HG02798 (cell line): ENCODE measurements around the gene PHF5A.
"Not testable (repeated sequence)": the region's sequence is repeated elsewhere in the genome, so short reads cannot be mapped to it uniquely, and the experiment has no call there.

Experiments
- ATAC-seq: cut with Tn5 transposase; IDR thresholded peaks from one replicate; pipeline ENCODE4 v1.9.1; 2021; ENCODE audit warnings: mild to moderate bottlenecking; ENCODE audit not compliant: unreplicated experiment, poor library complexity

Gene PHF5A

DNA sequence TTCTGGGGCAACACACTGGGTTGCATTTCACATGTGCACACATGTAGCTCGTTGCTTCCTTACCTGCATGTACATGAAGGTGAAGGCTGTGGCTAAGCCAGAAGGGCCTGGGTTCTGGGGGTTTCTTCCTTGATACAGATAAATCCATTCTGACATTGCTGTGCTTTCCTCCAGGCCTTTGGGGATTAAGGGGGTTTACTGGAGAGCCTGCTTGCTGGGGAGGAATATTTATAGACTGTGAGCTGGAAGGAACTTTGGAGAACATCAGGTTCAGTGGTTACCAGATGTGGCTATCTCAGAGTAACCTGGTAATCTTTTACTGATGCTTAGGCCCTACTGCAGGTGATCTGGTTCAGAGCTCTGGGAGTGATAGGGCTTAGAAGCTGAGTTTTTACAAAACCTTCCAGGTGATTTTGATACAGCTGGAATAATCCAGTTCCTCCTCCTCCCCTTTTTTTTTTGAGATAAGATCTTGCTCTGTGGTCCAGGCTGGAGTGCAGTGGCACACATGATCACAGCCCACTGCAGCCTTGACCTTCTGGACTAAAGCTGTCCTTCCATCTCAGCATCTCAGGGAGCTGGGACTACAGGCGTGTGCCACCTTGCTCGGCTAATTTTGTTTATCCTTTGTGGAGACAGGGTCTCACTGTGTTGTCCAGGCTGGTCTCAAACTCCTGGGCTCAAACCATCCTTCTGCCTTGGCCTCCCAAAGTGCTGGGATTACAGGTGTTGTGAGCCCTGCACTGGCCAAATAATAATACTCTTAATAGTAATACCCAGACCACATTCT lies 20.3 kb upstream of the PHF5A start:
- ATAC-seq: no peak

DNA sequence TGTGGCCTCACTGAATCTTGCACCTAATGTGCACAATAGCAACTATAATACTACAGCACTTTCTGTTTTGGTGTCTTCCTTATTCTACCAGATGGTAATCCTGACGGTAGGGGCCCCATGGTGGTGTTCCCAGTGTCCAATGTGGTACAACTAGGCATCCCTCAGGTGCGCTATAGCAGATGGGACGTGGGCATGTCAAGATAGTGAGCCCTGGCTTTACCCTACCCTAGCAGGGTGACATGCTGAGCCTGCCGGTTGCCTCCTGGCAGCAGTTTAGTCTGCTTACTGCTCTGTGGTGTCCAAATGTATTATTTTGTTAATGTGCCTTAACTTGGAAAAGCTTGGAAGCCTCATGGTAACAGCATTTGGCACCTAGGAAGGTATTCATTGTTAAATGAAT lies 19.6 kb upstream of the PHF5A start:
- no peak for ATAC-seq

DNA sequence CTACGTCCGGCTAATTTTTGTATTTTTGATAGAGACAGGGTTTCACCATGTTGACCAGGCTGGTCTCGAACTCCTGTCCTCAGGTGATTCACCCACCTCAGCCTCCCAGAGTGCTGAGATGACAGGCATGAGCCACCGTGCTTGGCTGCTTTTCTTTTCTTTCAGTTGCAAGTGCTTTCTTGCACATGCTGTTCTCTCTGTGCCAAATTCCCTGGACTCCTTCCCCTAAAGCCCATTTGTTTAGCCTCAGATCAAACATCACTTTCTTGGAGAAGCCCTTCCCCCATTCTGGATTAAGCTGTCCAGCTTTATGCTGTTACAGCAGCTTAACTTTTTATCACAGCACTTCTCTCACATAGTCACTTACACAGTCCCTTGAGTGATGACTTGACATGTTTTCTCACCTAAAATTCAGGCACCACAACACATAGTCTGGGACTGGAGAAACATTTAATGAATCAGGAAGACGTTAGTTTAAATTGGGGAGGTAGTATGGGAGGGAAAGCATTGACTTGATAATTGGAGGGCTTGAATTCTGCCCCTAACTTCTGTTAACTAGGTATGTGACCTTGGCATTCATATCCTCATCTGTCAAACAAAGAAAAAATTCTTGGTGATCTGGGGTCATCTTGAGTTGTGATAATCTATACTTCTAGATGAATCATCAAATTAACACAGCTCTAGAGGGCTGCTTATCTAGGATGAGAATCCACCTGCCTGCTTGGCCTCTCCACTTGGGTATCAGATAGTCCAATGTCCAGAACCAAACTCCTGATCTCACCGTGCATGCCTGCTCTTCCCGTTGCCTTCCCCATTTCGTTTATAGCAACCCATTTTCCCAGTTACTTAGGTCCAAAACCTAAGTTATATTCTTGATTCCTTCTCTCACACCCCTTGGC lies 18.8 kb upstream of the PHF5A start:
- ATAC-seq: no peak

DNA sequence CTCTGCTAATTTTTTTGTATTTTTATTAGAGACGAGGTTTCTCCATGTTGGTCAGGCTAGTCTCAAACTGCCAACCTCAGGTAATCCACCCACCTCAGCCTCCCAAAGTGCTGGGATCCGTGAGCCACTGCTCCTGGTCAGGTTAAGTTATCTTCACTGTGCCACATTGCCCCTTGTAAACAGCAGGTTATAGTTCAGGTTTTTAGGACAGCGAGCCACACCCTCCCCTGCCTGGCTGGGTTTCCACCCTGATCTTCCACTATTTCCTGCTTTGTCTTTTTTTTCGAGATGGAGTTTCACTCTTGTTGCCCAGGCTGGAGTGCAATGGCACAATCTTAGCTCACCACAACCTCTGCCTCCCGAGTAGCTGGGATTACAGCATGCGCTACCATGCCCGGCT lies 16.5 kb upstream of the PHF5A start:
- ATAC-seq: no peak

DNA sequence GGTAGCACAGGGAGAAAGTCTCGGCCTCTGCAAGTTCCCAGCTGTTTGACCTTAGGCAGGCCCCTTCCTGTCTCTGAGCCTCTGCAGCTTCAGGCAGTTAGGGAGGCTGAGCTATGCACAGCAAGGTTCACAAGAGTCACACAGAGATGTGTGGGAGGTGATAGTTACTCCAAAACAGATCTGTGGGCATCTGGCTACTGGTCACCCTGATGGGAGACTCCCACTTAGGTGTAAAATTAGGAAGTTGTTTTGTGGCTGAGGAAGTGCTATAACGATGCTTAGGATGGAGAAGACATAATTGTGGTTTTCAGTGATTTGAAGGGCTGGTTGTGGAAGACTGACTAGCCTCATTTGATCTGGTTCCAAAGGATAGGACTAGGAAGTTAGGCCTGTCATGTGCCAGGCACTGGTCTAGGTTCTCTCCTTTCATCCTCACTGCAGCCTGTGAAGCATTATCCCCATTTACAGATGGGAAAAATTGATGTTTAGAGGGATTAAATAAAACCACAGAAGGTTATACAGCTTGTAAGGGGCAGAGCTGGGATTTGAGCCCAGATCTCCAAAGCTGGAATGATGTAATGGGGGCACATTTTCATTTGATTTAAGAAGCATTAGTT lies 13.9 kb upstream of the PHF5A start:
- no peak for ATAC-seq

DNA sequence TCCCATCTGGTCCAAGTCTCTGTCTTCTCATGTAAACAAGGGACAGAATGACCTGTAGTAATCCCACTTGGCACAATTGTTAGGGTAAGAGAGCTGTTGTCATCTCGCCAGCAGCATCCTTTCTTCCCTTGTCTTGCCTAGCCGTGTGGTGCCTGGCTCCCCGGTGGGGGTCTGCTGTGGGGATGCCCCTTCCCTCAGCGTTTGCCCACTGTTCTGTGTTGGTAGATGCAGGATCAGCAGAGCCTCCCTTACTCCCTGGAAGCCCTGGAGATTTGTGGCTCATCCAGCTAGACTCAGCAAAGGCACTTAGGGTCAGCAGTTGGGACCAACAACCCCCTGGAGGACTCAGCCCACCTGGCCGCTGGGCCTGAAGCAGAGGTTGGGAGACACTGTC lies 13.4 kb upstream of the PHF5A start:
- no peak for ATAC-seq

DNA sequence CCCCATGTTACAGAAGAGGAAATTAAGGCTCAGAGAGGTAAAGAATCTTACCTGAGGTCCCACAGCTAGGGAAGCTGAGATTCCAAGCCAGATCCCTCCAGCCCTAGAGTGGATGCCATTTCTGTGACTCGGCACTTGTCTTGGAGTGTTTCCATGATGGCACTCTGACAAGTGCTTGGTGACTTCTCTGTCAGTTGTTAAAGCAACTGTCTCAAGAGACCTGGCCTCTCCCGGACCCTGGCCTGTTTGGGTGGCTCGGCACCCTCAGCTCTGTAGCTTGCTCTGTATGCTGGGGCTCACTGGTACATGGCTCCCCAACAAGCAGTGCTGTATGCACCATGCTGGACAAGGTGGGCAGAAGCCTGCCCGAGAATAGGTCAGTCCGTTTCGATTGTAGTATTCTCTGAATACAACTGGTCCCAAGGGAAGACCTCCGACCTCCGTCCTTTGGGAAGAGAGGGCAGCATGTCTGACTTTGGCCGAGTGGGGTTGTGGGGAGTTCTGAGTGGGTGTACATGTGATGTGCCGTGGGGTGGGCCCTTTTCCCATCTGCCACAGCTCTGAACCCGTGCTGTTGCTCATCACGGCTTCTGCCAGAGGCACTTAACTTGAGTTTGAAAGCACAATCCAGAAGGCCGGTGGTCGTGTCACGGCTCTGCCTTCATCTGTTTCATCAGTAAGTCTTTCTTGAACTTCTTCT lies 12.8 kb upstream of the PHF5A start:
- no peak for ATAC-seq

DNA sequence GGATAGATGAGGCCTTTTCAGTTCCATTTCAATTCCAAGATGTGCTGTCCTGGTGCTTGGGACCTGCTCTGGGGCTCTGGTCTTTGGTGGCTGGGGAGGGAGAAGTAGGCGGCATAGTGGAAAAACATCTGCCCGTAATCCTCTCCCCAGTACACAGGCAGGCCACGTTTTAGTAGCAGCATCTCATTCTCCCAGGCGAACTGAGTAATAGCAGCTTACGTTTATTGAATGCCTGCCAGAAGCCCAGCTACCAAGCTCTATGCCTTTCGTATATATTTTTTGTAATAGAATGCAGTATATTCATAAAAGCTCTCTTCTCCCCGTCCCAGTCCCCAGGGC lies 11.9 kb upstream of the PHF5A start:
- ATAC-seq: no peak

DNA sequence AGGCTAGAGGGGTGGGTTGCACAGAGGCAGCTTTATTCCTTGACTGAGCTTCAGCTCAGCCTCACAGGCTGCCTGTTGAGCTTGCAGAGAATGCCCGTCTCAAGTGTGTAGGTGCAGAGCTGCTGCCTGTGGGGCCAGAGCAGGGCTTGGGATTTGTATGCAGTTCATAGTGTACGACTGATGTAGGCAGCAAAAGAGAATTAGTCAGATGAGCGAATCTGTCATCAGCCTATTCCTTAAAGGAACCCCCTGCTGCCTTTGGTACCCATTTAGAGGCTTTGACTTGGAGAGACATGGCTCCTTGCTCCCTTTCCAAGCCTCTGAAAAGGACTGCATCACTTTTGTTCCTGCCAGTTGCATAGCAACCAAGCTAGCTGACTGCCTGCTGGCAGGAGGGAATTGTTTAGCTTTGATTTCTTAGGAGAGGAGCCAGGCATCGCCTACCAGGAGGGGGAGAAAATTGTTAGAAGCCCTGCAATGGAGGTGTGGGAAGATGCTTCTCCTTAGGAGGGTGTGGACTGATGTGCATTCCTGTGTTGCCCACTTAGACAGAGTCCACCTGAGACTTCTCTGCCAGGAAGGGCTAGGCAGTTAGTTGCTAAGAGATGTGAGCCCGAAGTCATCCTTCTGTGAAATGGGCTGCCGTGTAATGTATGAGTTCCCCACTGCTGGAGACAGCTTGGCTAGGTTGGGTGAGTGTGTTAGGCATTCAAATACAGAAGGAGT lies 11.3 kb upstream of the PHF5A start:
- ATAC-seq: no peak

DNA sequence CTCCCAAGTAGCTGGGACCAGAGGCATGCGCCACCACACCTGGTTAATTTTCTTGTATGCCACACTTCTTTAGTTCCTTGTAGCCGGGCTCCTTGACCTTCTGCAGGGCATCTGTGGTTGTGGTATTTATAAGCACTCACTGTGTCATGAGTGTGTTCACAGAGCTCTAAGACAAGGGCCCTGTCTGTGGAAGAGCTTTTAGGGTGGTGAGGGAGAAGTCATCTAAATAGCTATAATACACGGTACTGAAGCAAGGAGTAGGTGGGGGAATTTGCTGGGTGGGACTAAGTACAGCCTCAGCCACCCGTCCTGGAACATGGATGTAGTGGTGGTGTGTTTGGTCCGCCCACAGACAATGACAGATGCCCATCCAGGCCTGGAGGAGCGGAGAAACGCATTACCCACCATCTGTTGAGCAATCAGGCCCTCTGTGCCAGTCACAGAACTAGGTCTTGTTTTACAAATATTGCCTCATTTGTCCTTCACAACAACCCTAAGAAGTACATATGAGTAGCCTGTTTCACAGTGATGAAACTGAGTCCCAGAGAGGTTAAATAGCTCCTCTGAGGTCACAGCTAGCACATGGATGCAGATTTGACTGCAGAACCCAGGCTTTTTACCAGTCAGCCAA lies 10.5 kb upstream of the PHF5A start:
- ATAC-seq: no peak

DNA sequence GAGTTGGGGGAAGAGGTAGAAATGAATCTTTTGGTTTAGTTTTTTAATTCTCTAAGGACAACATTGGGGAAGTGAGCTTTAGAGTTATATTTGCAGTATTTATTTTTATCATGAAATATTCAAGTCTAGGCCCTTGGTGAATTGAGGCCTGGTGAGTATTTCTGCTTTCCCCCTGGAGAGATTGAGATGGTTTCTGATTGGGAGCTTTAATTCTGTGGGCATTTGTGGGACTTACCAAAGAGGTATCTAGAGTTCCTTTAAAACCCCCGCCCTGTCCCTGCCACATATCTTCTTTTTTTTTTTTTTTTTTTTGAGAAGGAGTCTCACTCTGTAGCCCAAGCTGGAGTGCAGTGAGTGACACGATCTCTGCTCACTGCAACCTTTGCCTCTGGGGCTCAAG lies 10.0 kb upstream of the PHF5A start:
- ATAC-seq: no peak

DNA sequence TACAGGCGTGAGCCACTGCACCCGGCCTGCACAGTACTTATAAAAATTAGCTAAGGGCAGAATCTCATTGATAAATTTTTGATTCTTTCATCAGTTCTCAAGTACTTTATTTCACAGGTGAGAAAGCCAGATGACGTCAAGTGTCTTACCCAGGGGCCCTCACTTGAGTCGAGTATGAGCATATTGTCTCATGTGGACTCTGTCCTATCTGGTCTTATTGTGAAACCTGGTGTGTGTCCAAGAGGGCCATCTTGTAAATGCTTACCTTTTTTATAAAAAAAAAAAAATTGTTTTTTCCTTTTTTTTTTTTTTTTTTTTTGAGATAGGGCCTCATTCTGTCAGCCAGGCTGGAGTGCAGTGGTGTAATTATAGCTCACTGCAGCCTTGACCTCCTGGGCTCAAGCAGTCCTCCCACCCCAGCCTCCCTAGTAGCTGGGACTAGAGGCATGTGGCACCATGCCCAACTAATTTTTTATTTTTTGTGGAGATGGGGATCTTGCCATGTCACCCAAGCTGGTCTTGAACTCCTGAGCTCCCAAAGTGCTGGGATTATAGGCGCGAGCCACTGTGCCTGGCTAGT lies 6.5 kb upstream of the PHF5A start:
- ATAC-seq: no peak

DNA sequence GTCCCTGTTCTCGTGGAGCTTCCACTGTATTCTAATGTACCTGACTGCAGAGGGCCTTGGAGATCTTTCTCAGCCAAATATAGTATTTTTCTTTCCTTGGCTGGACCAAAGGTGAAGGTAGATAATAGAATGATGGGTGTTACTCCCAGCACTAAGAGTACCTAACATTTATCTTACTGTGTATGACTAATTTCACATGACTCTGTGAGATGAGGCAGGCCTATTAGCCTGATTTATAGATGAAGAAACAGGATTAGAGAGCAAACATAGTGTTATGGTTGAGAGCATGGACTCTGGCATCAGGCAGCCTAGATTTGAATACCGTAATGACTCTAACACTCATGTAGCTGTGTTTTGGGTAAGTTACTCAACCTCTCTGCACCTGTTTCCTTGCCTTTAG lies 3.1 kb upstream of the PHF5A start:
- ATAC-seq: no peak

DNA sequence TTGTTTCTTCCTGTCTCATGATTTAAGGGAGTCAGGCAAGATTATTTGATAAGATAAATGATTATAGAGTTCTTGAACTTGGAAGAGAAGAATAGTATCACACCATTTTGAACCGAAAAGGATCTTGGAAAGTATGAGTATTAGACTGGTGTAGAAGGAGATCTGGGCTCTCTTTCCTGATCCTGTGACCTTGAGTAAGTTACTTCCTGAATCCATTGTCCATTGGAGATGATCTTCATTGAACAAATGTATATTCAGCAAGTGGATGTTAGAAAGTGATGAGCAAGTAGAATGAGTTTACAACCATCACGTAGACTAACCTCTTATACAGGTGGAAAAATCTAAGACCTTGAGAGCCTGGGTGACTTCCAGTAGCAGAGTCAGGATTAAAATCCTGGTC lies 2.4 kb upstream of the PHF5A start:
- no peak for ATAC-seq

DNA sequence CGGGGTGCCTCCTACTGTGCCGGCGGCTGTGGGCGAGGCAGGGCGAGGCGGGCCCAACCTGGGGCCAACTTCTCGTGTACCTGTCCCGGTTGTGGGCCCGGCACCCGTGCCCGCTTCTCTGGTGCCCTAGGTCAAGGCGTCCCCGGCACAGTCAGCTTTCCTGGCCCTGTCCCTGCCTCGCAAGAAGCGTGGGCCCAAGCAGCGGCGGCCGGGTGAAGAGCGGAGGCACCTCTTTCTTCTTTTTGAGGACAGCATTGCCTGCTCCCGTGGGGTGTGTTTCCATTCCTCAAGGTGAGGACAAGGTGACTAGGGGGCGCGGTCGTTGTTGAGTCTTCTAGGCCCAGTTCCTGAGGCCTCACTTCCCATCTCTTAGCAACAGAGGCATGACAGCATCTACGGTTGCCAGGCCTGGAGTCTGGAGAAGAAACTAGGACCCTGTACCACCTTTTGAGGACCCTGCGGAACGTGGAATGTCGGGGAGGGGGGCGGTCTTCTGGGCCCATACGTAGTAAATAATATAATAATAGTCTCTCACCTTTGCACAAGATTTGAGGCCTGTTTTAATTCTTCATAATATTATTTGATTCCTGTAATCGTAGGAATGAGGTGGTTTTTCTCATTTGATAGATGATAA lies 843 bp upstream of the PHF5A start:
- ATAC-seq: peak; percentile 11

DNA sequence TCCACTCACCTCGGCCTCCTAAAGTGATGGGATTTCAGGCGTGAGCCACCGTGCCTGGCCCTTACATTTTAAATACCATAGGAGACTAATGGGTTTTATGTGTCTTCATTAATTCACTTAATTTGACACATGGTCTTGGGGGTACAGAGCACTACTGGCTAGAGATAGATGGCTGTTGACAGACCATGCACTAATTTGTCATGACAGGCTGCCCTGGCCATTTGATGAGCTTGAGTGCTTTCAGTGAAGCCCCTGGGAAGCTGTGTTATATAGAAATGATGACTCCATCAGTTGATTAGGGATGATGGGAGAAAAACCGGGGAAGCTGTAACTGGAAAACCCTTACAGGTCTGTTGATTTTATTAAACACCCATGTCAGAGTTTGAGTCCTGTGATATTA lies 6.6 kb downstream of the PHF5A start:
- ATAC-seq: no peak

DNA sequence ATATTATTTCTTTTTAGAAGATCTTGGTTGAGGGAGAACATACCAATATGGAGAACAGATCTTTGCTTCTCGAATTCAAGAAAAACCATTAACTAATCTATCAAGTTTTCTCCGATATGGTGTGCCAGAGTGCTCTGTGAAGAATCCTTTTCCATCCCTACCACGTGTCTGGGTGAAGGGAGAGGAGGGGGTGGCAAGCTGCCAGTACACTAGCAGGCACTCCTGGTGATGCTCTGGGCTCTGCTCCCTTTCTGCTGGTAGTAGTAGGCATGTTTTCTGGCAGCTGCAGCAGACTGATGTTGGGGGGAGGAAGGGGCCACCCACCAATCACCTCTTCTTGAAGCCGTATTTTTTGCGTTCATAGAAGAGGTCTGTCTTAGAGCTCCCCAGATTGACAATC lies 8.4 kb downstream of the PHF5A start:
- ATAC-seq: not testable (repeated sequence)

DNA sequence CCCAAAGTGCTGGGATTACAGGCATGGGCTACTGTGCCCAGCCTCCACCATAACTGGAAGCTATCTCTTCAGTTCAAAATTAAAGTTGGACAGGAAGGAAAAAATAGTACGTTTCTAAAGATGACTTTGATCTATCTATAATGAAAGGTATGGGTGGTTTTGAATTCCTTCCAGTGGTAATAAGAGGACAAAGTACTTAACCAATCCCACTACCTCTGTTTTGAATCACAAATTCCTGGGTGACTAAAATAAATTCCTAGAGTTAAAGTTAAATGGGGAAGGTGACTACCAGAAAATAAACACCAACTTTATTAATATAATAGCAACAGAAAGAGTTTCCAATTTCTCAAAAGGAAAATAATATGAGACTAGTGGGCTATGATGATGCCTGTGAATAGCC lies 9.1 kb downstream of the PHF5A start:
- no peak for ATAC-seq

DNA sequence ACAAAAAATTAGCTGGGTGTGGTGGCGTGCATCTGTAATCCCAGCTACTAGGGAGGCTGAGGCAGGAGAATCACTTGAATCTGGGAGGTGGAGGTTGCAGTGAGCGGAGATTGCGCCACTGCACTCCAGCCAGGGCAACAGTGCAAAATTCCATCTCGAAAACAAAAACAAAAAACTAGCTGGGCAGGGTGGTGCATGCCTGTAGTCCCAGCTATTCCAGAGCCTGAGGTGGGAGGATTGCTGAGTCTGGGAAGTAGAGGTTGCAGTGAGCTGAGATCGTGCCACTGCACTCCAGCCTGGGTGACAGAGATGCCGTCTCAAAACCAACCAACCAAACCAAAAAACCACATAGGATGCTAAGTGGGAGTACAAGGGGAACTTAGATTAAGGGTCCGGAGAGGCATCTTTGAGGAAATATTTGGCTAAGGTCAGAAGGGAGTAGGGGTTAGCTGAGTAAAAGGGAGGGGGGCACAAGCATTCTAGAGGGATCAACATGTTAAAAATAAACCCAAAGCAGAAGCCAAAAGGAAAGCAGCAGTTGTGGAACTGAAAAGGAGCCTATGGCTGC lies 10.2 kb downstream of the PHF5A start:
- ATAC-seq: no peak
